NB4 (cell line): Measurements from ENCODE around the gene IL36RN.

Source experiments
- DNase-seq: peaks from one replicate; pipeline ENCODE4 v3.0.0; 2010; ENCODE audit warnings: low read depth
- H3K4me3 ChIP-seq: one replicate; pipeline ENCODE4 v1.5.1; 2011; ENCODE audit warnings: mild to moderate bottlenecking, low read depth, low read length, moderate library complexity
- MYC ChIP-seq: IDR thresholded peaks from 2 replicates; pipeline ENCODE4 v1.6.1; 2011; ENCODE audit warnings: low read depth, low read length
- POLR2A ChIP-seq: IDR thresholded peaks from 2 replicates; pipeline ENCODE4 v1.6.1; 2011; ENCODE audit warnings: mild to moderate bottlenecking; ENCODE audit not compliant: insufficient read length; ENCODE audit errors: extremely low read depth
- TF ChIP-seq, protein P1 (sequence below): IDR thresholded peaks from 2 replicates; pipeline ENCODE4 v1.6.1; 2011; ENCODE audit warnings: low read depth, low read length
- TF ChIP-seq, protein P2 (sequence below): IDR thresholded peaks from one replicate; pipeline ENCODE4 v1.5.1; 2012; ENCODE audit warnings: low read depth, low read length

The IL36RN gene

DNA sequence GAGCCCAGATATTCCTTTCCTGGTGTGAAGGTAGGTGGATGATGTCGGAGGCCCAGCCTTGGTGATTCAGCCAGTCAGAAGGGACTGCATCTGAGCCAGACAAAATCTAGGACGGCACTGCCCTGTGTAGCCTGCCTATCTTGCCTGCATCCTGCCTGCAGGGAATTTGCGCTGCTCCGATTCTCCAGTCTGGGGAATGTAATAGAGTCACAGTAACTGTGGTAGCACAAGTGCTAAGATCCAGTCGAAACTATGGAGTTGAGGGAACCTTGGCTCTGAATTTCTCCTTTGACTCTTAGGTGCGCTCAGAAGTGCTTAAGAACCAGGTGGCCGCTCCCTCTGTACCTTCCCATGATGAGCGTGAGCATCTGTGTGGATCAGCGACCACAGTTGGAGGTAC, 22.2 kb upstream of the IL36RN start:
- no peak for DNase-seq
- TF ChIP-seq, protein P1, sequence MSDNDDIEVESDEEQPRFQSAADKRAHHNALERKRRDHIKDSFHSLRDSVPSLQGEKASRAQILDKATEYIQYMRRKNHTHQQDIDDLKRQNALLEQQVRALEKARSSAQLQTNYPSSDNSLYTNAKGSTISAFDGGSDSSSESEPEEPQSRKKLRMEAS: no peak
- TF ChIP-seq POLR2A (no peak), MYC (no peak)
- TF ChIP-seq, protein P2, sequence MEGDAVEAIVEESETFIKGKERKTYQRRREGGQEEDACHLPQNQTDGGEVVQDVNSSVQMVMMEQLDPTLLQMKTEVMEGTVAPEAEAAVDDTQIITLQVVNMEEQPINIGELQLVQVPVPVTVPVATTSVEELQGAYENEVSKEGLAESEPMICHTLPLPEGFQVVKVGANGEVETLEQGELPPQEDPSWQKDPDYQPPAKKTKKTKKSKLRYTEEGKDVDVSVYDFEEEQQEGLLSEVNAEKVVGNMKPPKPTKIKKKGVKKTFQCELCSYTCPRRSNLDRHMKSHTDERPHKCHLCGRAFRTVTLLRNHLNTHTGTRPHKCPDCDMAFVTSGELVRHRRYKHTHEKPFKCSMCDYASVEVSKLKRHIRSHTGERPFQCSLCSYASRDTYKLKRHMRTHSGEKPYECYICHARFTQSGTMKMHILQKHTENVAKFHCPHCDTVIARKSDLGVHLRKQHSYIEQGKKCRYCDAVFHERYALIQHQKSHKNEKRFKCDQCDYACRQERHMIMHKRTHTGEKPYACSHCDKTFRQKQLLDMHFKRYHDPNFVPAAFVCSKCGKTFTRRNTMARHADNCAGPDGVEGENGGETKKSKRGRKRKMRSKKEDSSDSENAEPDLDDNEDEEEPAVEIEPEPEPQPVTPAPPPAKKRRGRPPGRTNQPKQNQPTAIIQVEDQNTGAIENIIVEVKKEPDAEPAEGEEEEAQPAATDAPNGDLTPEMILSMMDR: no peak
- no peak overlapping the region for H3K4me3 ChIP-seq

DNA sequence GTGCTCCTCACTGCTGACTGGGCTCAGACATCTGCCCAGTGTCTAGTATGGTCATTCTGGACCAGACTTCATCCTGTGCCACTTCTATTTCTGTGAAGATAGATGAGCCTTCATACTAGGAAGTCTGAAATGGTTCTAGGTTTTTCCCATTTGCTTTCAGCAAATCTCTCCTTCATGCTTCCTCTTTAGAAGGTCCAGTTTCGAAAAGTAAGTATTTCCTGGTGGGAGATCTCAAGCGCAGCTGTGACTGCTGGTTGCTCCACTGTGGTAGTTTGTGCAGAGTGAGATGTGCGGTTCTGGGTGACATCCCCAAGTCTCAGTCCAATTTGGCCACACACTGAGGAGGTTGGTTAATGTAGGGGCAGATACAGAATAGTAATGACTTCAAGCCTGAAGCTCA, 20.7 kb upstream of the IL36RN start:
- no peak overlapping the region for H3K4me3 ChIP-seq
- TF ChIP-seq MYC: no peak
- no peak for TF ChIP-seq POLR2A
- TF ChIP-seq, protein P1: no peak
- TF ChIP-seq, protein P2: no peak
- no peak for DNase-seq

DNA sequence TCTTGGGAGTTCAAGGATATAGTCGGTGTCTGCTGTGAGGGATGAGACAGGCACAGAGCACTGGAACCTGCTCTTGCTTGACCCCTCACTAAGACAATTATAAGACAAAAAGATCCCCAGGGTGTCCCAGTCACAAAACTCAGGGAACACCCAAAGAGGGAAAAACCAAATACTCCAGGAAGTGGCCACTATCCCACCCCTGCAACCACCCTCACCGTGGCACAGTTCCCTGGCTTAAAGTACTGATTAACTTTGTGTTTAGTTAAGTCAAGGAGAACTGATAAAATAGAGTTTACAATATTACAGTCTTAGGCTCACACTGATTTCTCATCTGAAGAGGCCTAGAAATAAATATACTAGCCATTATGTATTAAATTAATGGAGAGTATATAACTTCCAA, 19.8 kb upstream of the IL36RN start:
- TF ChIP-seq, protein P1: no peak
- TF ChIP-seq POLR2A (no peak), MYC (no peak)
- TF ChIP-seq, protein P2: no peak

DNA sequence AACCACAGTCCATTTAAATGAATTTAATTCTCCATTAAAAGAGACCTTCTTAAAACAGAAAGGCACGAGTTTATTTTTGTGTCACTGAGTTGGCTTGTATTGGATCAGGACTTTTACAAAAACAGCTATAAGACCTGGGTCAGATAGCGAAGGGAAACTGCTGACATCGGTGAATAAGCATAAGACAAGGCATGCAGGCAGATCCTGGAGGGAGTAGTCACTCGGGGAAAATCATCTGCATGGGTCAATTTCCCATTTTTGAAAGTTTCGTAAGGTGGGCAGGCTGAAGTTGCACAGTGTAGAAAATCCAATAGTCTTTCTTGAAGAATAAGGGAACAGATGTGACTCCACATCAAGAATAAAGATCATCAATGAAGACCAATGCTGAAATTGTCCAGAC, 19.3 kb upstream of the IL36RN start:
- no peak for DNase-seq
- no peak overlapping the region for H3K4me3 ChIP-seq
- TF ChIP-seq, protein P1: no peak
- TF ChIP-seq POLR2A (no peak), MYC (no peak)
- TF ChIP-seq, protein P2: no peak

More for the DNA sequence above, 19.8 kb upstream of the IL36RN start:
- no peak overlapping the region for H3K4me3 ChIP-seq
- DNase-seq: no peak

DNA sequence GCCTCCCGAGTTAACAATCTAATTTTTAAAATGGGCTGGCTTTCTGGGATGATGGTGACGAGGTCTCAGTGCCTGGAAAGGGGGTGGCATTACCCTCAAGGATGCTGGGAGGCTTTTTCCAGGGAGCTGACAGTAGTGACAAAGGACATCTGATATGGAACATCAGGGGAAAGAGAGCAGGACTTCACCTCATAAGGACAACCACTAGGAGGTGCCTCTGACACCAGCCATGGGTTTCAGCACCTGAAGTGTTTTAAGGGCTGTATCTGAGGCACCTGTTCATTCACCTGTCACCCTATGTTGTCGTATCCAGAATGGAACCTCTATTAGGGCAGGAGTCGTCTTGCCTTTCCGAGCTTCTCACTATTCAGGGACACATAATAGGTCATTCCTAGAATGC, 17.1 kb upstream of the IL36RN start:
- DNase-seq: no peak
- TF ChIP-seq POLR2A: no peak
- TF ChIP-seq, protein P2: peak; percentile 3
- no peak overlapping the region for H3K4me3 ChIP-seq

DNA sequence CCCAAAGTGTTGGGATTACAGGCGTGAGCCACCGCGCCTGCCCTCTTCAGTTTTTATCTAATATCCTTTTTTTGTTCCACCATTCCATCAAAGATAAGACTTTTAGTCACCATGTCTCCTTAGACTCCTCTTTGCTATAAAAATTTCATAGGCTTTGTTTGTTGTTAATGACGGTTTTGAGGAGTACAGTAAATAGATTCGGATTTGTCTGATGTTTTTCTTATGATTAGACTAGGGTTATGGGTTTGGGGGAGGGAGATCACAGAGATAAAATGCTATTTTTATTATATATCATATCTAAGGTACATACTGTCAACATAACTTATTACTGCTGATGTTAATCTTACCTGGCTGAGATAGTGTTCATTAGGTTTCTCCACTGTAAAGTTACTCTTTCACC, 12.5 kb upstream of the IL36RN start:
- H3K4me3 ChIP-seq: no peak overlapping the region
- TF ChIP-seq, protein P2: no peak
- TF ChIP-seq, protein P1: no peak
- TF ChIP-seq MYC (no peak), POLR2A (no peak)
- DNase-seq: no peak
